ENCODE data around the gene LDB2.

DNA sequence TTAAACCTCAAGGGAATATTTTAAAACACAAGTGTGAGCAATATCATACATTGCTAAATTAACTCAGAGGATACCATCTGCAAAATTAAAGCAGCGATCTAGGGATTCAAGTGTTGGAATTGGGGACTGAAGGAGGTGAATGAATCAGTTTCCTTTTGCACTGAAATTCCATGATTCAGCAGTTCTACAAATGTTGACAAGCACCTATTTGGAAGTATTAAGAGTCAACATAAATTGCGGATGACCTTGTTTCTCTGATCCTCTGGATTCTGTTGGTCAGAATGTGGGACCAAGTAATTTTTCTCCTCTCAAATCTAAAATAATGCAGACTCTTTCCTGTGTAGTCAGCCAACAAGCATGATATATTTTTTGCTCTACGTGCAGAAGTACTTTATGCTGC, 78.8 kb downstream of the LDB2 start:
- TF ChIP-seq POLR2A (IDR thresholded peaks at IDR 0.05; ENCODE audit: low read length) (no peak), GATA1 (IDR thresholded peaks at IDR 0.05; ENCODE audit: low read depth, low read length) (no peak)

Measured in erythroblast (primary cell).